ENCODE data around the gene PRKCE.
A peak's percentile ranks its signal among the peaks of the same experiment; 100 is the strongest.
"Not testable (repeated sequence)": the region's sequence is repeated elsewhere in the genome, so short reads cannot be mapped to it uniquely, and the experiment has no call there.

PRKCE gene

DNA sequence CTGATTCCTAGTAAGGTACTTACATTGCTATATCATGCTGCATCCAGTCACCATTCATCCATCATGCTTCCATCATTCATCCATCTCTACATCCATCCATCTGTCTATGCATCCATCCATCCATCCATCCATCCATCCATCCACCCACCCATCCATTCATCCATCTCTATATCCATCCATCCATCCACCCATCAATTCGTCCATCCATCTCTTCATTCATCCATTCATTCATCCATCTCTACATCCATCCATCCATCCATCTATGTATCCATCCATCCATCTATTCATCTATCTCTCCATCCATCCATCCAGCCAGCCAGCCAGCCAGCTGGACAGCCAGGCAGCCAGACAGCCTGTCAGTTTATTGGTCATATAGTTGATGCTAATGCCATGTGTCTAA lies 20.7 kb downstream of the PRKCE start:
- DNase-seq, result no peak

- no peak for DNase-seq
These were observed 22.8 kb downstream of the PRKCE start for GRCh38 chr2:45674035-45674816.

DNA sequence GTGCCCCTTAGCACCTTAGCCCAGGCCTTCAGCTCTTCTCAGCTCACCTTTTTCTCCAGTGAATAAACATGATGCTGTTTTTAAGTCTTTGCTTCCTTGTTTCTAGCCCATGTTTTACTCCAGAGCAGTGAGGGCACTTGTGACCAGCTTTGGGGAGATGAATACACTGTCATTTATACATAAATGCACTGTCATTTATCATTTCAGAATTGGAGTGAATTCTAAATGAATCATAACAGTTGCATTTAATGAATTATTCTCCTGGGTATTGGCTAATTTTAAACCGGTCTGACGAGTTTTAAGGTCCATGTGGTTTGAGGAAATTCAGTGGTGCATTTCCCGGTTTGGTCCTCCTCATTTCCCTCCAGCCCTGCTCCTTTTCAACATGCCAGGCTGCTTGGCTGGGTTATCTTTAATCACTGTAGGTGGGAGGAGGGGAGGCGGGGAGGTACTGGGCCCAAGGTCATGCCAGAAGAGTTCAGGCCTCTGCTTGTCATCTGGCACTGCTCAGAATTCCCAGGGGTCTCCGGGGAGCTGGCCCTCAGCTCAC lies 23.9 kb downstream of the PRKCE start:
- DNase-seq, result no peak

GRCh38 chr2:45676088-45676487 lies 24.6 kb downstream of the PRKCE start:
- DNase-seq, result no peak

- DNase-seq, result no peak
These were observed 27.4 kb downstream of the PRKCE start for GRCh38 chr2:45678791-45679348.

DNA sequence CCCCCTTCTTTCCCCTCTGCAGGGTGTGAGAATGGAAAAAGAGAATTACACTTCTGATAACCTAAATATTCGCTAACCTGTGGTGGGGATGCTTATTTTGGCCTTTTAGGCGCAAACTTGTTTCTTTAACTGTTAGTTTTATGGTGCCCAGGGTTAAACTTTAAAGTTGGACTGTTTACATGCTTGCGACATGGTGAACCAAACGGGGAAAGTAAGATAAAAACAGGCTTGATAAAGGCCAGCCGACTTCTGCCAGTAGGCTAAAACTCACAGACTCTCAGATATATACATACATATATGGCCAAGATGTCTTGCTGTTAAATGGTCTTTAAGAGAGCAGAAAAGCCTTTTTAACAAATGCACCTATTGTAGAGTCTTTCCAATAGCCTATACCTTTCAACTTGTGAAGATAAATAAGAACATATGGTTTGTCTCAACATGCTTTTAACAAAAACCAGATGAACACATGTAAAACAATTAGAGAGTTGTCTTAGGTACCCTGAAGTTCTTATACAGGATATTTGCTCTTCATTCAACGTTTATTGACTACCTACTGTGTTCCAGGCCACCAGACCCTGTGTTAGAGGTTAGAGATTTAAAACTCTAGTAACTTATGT lies 29.0 kb downstream of the PRKCE start:
- DNase-seq, result no peak

GRCh38 chr2:45681675-45682074 lies 30.2 kb downstream of the PRKCE start:
- DNase-seq, result peak; percentile 88

- no peak for DNase-seq
These were observed 31.8 kb downstream of the PRKCE start for GRCh38 chr2:45683292-45683691.

GRCh38 chr2:45684756-45685155 lies 33.3 kb downstream of the PRKCE start:
- no peak for DNase-seq

- DNase-seq, result no peak
These were observed 33.8 kb downstream of the PRKCE start for GRCh38 chr2:45685260-45685659.

DNA sequence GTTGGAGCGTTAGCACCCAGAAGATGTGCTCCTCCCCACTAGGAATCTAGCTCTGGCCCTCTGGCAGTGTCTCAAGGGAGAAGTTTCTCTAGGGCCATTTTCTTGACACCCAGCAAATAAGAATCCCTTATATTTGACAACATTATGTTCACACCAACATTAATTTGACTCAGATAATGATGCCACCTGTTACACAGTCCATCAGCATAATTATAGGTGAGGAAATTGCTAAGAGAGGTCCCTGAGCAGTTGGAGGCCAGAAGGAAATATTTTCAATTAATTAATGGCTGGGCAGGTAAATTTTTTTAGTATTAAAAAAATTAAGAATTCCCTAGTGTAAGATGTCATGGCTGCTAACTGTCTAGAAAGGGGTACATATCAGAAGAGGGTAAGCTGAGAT lies 36.5 kb downstream of the PRKCE start:
- no peak for DNase-seq

- no peak for DNase-seq
These were observed 37.2 kb downstream of the PRKCE start for GRCh38 chr2:45688479-45689298.

- no peak for DNase-seq
These were observed 38.8 kb downstream of the PRKCE start for GRCh38 chr2:45690231-45690630.

- DNase-seq, result no peak
These were observed 39.9 kb downstream of the PRKCE start for GRCh38 chr2:45691171-45691999.

- DNase-seq, result no peak
These were observed 41.1 kb downstream of the PRKCE start for GRCh38 chr2:45692566-45692965.

GRCh38 chr2:45695480-45696007 lies 44.1 kb downstream of the PRKCE start:
- not testable (repeated sequence) for DNase-seq

- no peak for DNase-seq
These were observed 45.2 kb downstream of the PRKCE start for GRCh38 chr2:45696708-45697107.

DNA sequence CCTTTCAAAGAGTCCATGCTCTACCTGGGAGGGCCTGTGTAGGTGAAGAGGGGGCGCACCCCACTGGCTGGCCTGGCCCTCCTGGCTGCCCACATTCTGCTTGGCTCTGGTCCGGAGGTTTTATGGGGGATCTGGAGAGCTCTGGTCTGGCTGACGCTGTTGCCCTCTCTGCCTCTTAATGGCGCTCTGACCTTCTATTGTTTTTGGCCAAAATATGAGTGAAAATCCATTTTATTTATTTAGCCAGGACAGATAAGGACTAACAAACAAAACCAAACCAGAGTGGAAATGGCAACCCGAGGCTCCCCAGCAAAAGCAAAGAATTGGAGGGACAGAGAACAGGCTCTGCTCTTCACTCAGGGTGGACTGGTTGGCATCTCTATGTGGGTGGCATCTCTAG lies 45.7 kb downstream of the PRKCE start:
- DNase-seq, result no peak

DNA sequence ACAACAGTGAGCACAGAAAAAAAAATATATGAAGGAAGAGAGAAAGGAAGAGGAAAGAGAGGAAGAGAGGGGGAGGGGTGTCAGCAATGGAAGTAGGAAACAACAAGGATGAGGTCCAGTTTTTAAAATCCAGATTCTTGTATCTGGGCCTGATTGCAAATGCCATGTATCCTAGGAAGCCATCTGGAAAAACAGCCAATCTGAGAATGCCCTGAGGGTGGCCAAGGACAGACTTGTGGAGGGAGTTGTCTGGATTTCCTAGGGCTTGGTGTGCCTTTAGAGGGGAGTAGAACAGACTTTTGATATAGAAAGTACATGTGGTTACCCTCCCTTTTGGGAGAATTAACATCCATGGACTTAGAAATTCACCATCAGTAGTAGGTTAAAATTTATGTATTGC lies 47.1 kb downstream of the PRKCE start:
- no peak for DNase-seq

DNA sequence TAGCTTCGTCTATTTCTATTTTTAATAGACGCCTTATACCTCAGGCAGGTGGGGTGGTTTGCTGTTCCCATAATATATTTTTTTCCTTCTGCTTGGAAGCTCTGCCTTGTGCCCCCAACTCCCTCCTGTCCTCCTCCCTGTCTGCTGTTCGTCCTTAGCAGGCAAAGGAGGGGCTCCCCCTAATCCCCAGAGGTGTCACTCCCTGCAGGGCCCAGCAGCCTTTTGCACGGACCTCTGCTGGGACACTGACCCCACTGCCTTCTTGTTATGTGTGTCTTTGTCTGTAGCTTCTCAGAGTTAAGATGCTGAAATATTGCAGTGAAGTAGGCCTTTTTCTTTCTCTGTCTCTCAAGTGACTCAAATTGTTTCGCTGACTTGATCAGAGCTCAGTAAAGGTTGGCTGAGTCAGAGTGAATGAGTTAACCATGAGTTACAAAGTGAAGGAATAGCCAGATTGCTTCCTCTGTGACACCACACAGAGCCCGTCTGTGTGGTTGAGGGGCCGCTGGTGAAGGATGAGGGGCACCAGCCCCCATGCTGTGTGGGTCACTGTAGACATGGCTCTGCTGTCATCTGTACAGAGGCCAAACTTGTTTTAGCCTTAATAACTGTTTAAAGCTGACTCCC lies 47.7 kb downstream of the PRKCE start:
- peak; percentile 82 for DNase-seq

GRCh38 chr2:45700407-45701013 lies 49.0 kb downstream of the PRKCE start:
- DNase-seq, result no peak
